ENCODE results near the gene TPST1.

Gene TPST1

DNA sequence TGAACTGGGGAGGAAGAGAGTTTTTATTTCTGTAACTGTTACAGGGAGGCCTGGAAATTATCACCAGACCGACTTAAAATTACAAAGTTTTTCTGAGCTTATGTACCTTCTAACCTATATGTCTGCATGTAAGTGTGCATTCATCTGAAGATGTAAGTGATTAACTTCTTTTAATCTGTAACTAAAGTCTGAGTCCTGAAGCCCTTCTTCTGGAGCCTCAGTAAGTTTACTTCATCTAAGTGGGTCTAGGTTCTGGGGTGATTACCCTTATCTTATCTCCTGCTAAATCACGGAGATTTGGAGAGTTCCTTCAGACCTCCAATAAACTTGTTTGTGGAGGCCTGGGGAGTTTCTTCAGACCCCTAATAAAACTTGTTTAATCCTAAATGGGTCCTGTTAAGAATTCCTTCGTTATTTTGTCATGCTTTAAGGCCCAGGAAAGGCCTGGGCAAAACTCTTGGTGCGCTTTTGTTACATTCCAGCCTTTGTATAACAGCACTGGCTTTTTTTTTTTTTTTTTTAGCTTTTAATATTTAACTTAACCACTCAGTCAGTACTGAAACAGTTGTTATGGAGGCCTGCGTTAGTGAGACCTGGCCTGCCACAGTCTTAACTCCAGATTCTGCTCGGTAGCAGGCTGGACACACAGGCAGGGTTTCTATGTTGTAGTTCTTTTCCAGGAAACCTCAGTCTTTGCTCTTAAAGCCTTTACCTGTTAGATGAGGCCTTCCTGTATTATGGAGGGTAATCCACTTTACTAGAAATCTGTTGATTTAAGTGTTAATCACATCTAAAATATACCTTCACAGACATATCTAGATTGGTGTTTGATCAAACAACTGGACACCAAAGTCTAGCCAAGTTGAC, 33.0 kb downstream of the TPST1 start:
- DNase-seq (ENCODE audit: extremely low read depth in 1 of 2, low read depth in 1 of 2) = no peak

GRCh38 chr7:66238773-66239466, 33.8 kb downstream of the TPST1 start:
- DNase-seq (ENCODE audit: extremely low read depth in 1 of 2, low read depth in 1 of 2) = no peak

DNA sequence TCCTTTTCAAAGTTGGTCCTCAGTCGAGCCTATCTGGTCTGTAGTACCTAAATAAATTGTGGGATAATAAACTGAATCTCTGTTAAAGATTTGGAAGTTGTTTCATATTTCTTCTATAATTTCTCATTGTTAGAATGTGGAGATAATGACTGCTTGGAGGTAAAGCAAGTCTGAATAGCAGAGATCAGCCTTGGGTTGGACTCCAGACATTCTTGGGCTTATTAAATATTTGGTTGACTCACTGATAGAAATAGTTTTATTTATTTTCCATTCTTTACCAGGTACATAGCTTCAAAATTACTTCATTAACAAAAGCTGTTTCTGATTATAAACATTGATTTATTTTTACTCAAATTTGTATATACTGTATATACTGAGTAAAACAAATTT, 34.3 kb downstream of the TPST1 start:
- no peak for DNase-seq (ENCODE audit: extremely low read depth in 1 of 2, low read depth in 1 of 2)

DNA sequence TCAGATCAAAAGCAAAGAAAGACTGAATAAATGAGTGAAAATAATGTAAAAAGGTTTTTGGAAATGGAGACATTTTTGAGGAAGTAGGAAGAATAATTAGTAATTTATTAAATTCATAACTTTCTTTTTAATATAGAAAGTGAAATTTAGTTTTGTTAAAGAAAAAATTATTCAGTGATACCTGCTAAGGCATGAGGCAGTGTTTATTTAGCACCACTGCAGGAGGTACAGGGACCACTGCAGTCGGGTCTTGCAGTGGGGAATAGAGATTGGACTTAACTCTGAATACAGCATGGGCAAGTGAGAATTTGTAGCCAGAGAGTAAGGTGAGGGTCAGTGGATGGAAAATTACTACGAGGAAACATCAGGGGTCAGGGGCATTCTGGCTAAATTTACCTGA, 39.9 kb downstream of the TPST1 start:
- DNase-seq (ENCODE audit: extremely low read depth in 1 of 2, low read depth in 1 of 2) = no peak

DNA sequence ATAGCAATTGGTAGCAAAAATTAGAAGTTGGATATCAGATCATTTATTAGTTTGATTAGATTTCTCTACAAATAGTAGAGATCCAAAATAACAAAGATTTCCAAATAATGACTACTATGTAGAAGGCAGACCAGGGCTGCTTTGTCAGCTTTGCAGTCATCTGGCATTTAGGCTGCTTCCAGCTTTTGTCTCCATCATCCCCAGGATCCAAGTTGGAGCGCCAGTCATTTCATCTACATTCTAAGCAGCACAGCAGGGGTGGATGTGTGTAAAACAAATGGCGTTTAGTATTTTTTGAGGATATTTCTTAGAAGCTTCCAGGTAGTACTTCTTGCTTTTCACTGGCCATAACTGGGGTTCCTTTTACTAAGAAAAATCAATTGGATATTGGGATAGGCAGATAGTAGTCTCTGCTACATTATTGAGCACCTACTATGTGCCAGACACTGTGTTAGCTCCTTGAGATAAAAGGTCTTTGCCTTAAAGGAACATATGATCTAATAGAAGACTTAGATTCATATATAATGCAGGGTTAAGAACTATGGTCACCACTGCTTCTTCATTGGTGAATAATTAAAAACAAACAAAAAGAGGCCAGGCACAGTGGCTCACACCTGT, 41.5 kb downstream of the TPST1 start:
- no peak for DNase-seq (ENCODE audit: extremely low read depth in 1 of 2, low read depth in 1 of 2)

DNA sequence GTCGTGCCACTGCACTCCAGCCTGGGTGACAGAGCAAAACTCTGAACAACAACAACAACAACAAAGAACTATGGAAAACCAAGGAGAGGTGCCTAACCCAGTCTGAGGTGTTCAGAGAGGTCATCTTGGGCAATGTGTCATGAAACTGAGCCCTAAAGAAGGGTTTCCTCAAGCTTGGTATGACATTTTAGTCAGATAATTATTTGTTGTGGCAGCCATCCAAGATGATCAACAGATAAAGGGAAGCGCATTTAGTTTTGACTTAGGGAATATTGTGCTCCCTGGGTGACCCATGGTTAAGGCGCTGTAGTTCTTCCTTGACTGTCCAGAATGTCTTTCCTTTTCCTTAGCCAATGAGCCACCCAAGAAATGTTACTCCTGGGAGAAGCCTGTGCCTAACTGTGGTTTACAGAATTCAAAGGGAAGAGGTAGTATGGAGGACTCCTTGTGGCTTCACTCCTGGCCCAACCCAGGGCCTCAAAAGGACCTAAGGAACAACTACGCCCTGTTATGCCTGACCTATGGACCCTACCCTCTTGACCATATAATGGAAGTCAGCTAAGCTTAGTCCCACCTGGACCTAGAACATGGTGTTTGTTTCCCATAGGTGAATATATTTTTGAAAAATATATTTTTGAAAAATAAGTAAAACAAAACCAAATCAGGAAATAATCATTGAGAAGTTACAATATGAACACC, 42.4 kb downstream of the TPST1 start:
- DNase-seq (ENCODE audit: extremely low read depth in 1 of 2, low read depth in 1 of 2) = no peak

DNA sequence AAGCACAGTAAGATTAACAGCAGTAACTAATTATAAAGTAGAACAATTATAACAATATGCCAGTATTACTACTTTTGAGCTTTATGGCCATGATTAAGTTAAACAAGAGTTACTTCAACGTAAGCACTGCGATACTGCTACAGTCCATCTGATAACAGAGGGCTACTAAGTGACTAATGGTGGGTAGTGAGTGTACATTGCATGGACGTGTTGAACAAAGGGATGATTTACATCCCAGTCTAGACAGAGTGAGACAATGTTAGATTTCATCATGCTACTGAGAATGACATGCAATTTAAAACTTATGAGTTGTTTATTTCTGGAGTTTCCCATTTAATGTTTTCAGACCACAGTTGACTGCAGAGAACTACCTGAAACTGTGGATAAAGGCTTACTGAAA, 45.6 kb downstream of the TPST1 start:
- DNase-seq (ENCODE audit: extremely low read depth in 1 of 2, low read depth in 1 of 2) = no peak

DNA sequence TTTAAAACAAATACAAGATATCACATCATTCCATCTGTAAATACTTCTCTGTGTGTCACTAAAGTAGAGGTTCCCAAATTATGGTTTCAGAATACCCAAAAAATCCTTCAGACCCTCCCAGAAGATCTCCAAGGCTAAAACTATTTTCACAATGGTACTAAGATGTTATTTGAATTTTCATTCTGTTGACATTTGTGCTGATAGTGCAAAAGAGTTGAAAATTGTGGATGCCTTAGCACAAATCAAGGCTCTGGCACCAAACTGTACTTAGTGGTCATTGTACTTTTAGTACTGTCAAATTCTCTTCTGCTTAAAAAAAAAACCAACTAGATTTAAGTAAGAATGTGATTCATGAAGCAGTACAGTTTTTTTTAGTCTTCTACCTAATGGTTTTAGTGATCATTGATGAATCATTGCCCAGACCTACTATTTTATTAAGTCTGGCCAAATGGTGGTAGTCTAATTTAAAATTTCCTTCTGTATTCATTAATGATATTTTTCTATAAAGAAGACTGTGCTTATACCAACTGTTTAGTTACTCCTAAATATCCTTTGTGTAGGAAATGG, 50.5 kb downstream of the TPST1 start:
- no peak for DNase-seq (ENCODE audit: extremely low read depth in 1 of 2, low read depth in 1 of 2)

GRCh38 chr7:66256281-66256680, 51.1 kb downstream of the TPST1 start:
- DNase-seq (ENCODE audit: extremely low read depth in 1 of 2, low read depth in 1 of 2) = no peak

- DNase-seq (ENCODE audit: extremely low read depth in 1 of 2, low read depth in 1 of 2) = no peak
Observed at GRCh38 chr7:66257481-66257880, 52.3 kb downstream of the TPST1 start.

DNA sequence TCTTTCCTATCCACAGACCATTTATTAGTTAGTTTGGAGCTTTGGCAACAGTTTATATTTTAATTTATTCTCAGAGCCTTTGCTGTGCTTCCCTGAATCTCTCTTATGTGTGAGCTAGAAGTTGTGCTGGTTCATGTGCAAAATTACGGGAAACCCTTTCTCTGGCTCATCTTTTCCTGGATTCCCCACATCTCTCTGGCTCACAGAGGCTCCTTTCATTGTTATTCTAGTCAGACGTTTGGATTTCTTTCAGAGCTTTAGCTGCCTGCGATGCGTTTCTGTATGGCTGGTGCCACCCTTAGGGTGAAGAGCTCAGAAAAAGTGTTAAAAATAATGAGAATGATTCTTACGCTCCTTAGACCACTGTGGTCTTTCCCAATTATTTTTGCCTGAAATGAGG, 53.3 kb downstream of the TPST1 start:
- DNase-seq (ENCODE audit: extremely low read depth in 1 of 2, low read depth in 1 of 2) = no peak

GRCh38 chr7:66261941-66262340, 56.8 kb downstream of the TPST1 start:
- no peak for DNase-seq (ENCODE audit: extremely low read depth in 1 of 2, low read depth in 1 of 2)

DNA sequence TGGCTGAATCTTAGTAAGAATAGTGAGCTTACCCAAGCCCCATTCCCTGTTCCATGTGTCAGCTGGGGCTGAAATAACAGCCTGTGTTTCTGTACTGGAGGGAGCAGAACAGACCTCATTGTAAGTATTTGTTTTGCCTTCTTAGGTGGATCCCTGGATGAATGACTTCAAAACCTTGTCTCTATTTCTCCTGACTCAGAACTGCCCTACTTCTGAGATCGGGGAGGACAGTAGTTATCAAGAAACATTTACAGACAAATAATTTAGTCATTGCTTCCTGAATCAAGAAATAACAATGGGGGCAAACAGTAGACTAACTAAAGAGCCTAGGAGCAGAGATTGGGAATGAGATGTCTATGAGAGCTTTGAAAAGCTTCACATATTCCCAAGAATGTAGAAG, 58.8 kb downstream of the TPST1 start:
- no peak for DNase-seq (ENCODE audit: extremely low read depth in 1 of 2, low read depth in 1 of 2)

GRCh38 chr7:66265566-66265965, 60.4 kb downstream of the TPST1 start:
- DNase-seq (ENCODE audit: extremely low read depth in 1 of 2, low read depth in 1 of 2) = no peak

DNA sequence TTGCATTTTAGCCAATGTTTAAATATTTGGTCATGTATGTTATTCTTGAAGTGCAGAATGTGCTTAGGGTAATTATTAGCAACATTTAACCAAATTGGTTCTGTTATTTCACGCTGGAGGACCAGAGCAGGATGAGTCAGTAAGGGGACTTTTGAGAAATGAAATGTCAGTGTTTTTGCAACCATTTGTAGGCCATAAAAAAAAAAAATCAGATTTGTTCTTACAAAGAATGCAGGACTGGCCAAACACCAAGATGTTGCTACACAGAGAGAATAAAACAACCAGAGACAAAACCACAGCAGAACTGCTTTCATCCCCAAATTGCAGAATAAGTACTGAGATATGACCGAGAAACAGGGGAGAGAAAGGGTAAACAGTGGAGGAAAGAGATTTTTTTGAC, 62.1 kb downstream of the TPST1 start:
- DNase-seq (ENCODE audit: extremely low read depth in 1 of 2, low read depth in 1 of 2) = no peak

DNA sequence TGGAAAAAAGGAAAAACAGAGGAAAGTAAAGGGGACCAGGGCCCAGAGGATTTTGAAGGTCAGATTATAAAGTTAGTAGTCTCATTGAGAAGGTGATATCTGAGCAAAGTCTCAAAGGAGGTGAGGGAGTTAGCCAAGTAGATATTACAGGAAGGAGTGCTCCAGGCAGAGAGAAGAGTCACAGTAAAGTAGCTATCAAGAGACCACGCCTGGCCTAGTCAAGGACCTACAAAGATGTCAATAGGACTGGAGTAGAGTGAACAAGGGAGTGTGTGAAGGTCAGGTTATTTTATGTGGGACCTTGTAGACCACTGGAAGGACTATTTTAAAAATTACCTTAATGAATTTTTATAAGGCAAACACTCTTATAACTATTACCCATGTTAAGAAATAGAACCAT, 64.8 kb downstream of the TPST1 start:
- DNase-seq (ENCODE audit: extremely low read depth in 1 of 2, low read depth in 1 of 2) = no peak

GRCh38 chr7:66272321-66272720, 67.2 kb downstream of the TPST1 start:
- DNase-seq (ENCODE audit: extremely low read depth in 1 of 2, low read depth in 1 of 2) = no peak

DNA sequence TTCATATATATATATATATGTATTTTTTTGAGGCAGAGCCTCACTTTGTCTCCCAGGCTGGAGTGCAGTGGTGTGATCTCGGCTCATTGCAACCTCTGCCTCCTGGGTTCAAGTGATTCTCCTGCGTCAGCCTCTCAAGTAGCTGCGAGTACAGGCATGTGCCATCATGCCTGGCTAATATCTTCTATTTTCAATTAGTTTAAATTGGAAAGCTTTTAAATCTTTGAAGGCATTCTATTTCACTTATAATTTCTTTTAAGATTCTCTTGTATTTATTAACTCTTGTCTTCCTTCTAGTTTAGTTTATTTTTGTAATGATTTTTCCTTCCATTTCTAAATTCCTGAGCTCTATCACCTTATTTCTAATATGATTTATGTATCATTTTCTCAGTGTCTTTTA, 71.2 kb downstream of the TPST1 start:
- no peak for DNase-seq (ENCODE audit: extremely low read depth in 1 of 2, low read depth in 1 of 2)

- no peak for DNase-seq (ENCODE audit: extremely low read depth in 1 of 2, low read depth in 1 of 2)
Observed at GRCh38 chr7:66277492-66277891, 72.4 kb downstream of the TPST1 start.

DNA sequence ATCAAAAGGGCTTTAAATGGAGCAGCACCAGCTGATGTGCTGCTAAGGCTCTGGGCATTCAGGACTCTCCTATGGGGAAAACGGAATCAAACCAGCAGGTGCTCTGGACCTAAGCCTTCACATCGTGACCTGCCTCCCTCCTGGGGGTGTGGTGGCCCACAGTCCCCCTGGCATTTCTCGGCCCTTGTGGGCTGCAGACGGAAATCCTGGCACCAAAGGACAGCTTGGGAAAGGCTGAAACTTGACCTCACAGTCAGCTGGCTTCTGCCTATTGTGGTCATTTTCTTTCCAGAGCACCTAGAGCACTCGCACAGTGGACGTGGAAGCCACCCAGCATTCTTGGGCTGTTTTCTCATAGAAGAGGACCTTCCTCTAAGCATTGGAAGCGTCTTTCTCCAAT, 74.8 kb downstream of the TPST1 start:
- no peak for DNase-seq (ENCODE audit: extremely low read depth in 1 of 2, low read depth in 1 of 2)
